GM23338 (cell line): ENCODE results near the gene GHDC. TPM values are rescaled to one million over a fixed set of nuclear protein-coding genes. Genes with fewer than 3 reads are reported as not detected.

ENCODE experiments used
- ATAC-seq: fragments of 200-7000 bp; cut with Tn5 transposase; 3 replicates; pipeline ENCODE4 v1.9.1; 2020
- DNase-seq: peaks from one replicate; pipeline ENCODE4 v3.0.0-alpha.2; 2015; ENCODE audit warnings: low spot score
- H2AFZ ChIP-seq: fragments of 200-600 bp; sonication (generic); 2 replicates; pipeline ENCODE4 v1.8.0; 2016; ENCODE audit warnings: antibody characterized with exemption, mild to moderate bottlenecking, moderate library complexity
- H3F3A ChIP-seq: fragments of 200-600 bp; sonication (generic); replicated peaks from 2 replicates; pipeline ENCODE4 v1.8.0; 2017; ENCODE audit warnings: antibody characterized with exemption, mixed run types, low read depth
- H3K27ac ChIP-seq: fragments of 200-600 bp; sonication (generic); 2 replicates; pipeline ENCODE4 v1.6.1; 2016; ENCODE audit warnings: low read depth
- H3K27me3 ChIP-seq: fragments of 200-600 bp; sonication (generic); 2 replicates; pipeline ENCODE4 v1.8.0; 2016; ENCODE audit warnings: mild to moderate bottlenecking, mixed run types, moderate library complexity; ENCODE audit not compliant: insufficient read depth
- H3K36me3 ChIP-seq: fragments of 200-600 bp; sonication (generic); 2 replicates; pipeline ENCODE4 v1.8.0; 2016; ENCODE audit warnings: mild to moderate bottlenecking; ENCODE audit not compliant: insufficient read depth
- H3K4me1 ChIP-seq: fragments of 200-600 bp; sonication (generic); 2 replicates; pipeline ENCODE4 v1.8.0; 2016; ENCODE audit warnings: mild to moderate bottlenecking, moderate library complexity; ENCODE audit not compliant: insufficient read depth
- H3K4me2 ChIP-seq: fragments of 200-600 bp; sonication (generic); 2 replicates; pipeline ENCODE4 v1.7.1; 2017; ENCODE audit warnings: mixed run types
- H3K4me3 ChIP-seq: fragments of 200-600 bp; sonication (generic); 2 replicates; pipeline ENCODE4 v1.6.1; 2016; ENCODE audit warnings: mixed run types
- H3K79me2 ChIP-seq: fragments of 200-600 bp; sonication (generic); replicated peaks from 2 replicates; pipeline ENCODE4 v1.8.0; 2017; ENCODE audit warnings: mild to moderate bottlenecking; ENCODE audit not compliant: insufficient read depth
- H3K9me2 ChIP-seq: fragments of 200-600 bp; sonication (generic); 2 replicates; pipeline ENCODE4 v1.8.0; 2017; ENCODE audit not compliant: insufficient read depth
- H4K20me1 ChIP-seq: fragments of 200-600 bp; sonication (generic); replicated peaks from 2 replicates; pipeline ENCODE4 v1.8.0; 2017; ENCODE audit warnings: mild to moderate bottlenecking; ENCODE audit not compliant: insufficient read depth
- H3K27ac Mint-ChIP-seq: 2 replicates; pipeline ENCODE4 v1.8.0; 2020; ENCODE audit warnings: inconsistent platforms, mild to moderate bottlenecking, moderate library complexity, mixed read lengths
- H3K27me3 Mint-ChIP-seq: 3 replicates; pipeline ENCODE4 v1.8.0; 2022; ENCODE audit warnings: low read depth, mild to moderate bottlenecking, moderate library complexity, mixed read lengths, inconsistent platforms; ENCODE audit not compliant: insufficient read depth, poor library complexity
- H3K36me3 Mint-ChIP-seq: 3 replicates; pipeline ENCODE4 v1.8.0; 2021; ENCODE audit warnings: low read depth, mild to moderate bottlenecking, inconsistent platforms, moderate library complexity, mixed read lengths
- H3K4me1 Mint-ChIP-seq: 3 replicates; pipeline ENCODE4 v1.8.0; 2020; ENCODE audit warnings: mild to moderate bottlenecking, inconsistent platforms, mixed read lengths
- H3K4me3 Mint-ChIP-seq: 3 replicates; pipeline ENCODE4 v1.8.0; 2021; ENCODE audit warnings: moderate library complexity, mild to moderate bottlenecking, inconsistent platforms, mixed read lengths
- H3K9me3 Mint-ChIP-seq: 3 replicates; pipeline ENCODE4 v1.8.0; 2020; ENCODE audit warnings: moderate library complexity, mild to moderate bottlenecking, inconsistent platforms, mixed read lengths
- CREB1 ChIP-seq: fragments of 250-450 bp; sonication (Bioruptor Pico); IDR thresholded peaks from 2 replicates; pipeline ENCODE4 v1.5.0; 2020; ENCODE audit warnings: low read depth, mild to moderate bottlenecking, moderate library complexity
- CTCF ChIP-seq, 2 experiments: fragments of 200-600 bp in 1 of 2; sonication (generic) in 1 of 2; conservative IDR thresholded peaks; 2 replicates each; pipeline versions ENCODE4 v1.5.1 to v1.6.1; 2016 to 2017; ENCODE audit warnings: antibody characterized with exemption in 2 of 2, low read depth in 2 of 2, mild to moderate bottlenecking in 2 of 2, moderate library complexity in 1 of 2
- EZH2 ChIP-seq: fragments of 200-600 bp; sonication (generic); IDR thresholded peaks from one replicate; pipeline ENCODE4 v1.8.0; 2017; ENCODE audit warnings: antibody characterized with exemption, mild to moderate bottlenecking, low read depth; ENCODE audit not compliant: unreplicated experiment
- EZH2phosphoT487 ChIP-seq: fragments of 200-600 bp; sonication (generic); IDR thresholded peaks from one replicate; pipeline ENCODE4 v1.8.1; 2018; ENCODE audit warnings: antibody characterized with exemption; ENCODE audit not compliant: unreplicated experiment
- JUNB ChIP-seq: IDR thresholded peaks from one replicate; pipeline ENCODE4 v1.6.1; 2016; ENCODE audit warnings: antibody characterized with exemption; ENCODE audit not compliant: unreplicated experiment
- NANOG ChIP-seq: IDR thresholded peaks from 2 replicates; pipeline ENCODE4 v1.6.1; 2016; ENCODE audit warnings: antibody characterized with exemption, borderline replicate concordance
- POLR2AphosphoS5 ChIP-seq: IDR thresholded peaks from 2 replicates; pipeline ENCODE4 v1.6.1; 2016; ENCODE audit warnings: antibody characterized with exemption, low read depth
- STAT1 ChIP-seq: IDR thresholded peaks from one replicate; pipeline ENCODE4 v1.6.1; 2016; ENCODE audit warnings: antibody characterized with exemption; ENCODE audit not compliant: unreplicated experiment
- ZNF114 ChIP-seq: fragments of 250-450 bp; sonication (Bioruptor Pico); IDR thresholded peaks from 2 replicates; pipeline ENCODE4 v1.5.0; 2020; ENCODE audit warnings: mild to moderate bottlenecking, moderate library complexity
- ZNF331 ChIP-seq: fragments of 250-450 bp; sonication (Bioruptor Pico); IDR thresholded peaks from 2 replicates; pipeline ENCODE4 v1.5.0; 2020; ENCODE audit warnings: low read depth, mild to moderate bottlenecking, moderate library complexity
- ZNF462 ChIP-seq: fragments of 250-450 bp; sonication (Bioruptor Pico); IDR thresholded peaks from 2 replicates; pipeline ENCODE4 v1.5.0; 2020; ENCODE audit warnings: mild to moderate bottlenecking, moderate library complexity
- polyA plus RNA-seq: library from polyadenylated mRNA; unstranded; fragments of >200 nt; fragmentation: Nextera tagmentation; extraction: Ambion mirVana; gene quantifications from 2 replicates; pipeline ENCODE4 v1.2.1, GENCODE V29; 2016
- total RNA-seq: library from RNA; depleted of rRNA; stranded (reverse); fragments of >200 nt; shearing (Covaris generic); gene quantifications from 2 replicates; pipeline ENCODE4 v1.2.3, GENCODE V29; 2014
- TF ChIP-seq, protein P1 (sequence below): IDR thresholded peaks from 2 replicates; pipeline ENCODE4 v1.6.1; 2016; ENCODE audit warnings: antibody characterized with exemption
- TF ChIP-seq, protein P2 (sequence below): IDR thresholded peaks from one replicate; pipeline ENCODE4 v1.6.1; 2018; ENCODE audit warnings: antibody characterized with exemption; ENCODE audit not compliant: unreplicated experiment

The GHDC gene
- total and polyA plus RNA-seq, 2 experiments from 2014 or later = 4.0 to 13.8 TPM

DNA sequence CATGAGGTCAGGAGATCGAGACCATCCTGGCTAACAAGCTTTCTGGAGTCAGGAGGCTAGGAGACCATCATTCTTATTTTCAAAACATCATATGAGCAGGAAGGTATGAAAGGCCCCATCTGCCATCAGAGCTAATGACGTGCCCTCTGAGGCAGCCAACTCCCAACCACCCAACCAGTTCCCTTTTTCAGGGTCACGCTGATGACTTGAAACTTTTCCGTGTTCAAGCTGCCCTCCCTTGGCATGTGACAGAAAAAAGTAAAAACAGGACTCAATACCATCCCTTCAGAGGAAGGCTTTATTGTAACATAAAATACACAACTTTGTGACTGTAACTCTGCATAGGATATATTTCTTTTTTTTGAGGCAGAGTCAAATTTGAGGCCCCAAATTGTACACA, 4.6 kb upstream of the GHDC start:
- Mint-ChIP-seq H3K27ac (peak overlapping the region; percentile 32; the same call in 1 of the 2 replicates), H3K4me3 (no peak overlapping the region), H3K27me3 (peaks cover 8% of the 10 kb centered on the region), H3K9me3 (no peaks in the 10 kb centered on the region), H3K36me3 (peaks cover 15% of the 10 kb centered on the region; the same call in 1 of the 3 replicates), H3K4me1 (peaks cover 6% of the 10 kb centered on the region)
- Histone ChIP-seq H3K27me3 (no peaks in the 10 kb centered on the region), H3F3A (0 out of 2 replicates have a peak, but pooled peaks cover 7% of the 10 kb centered on the region), H3K27ac (0 out of 2 replicates have a peak overlapping the region, but pooled peaks have one; percentile 65), H3K4me2 (no peak overlapping the region), H3K79me2 (no peaks in the 10 kb centered on the region), H3K36me3 (no peaks in the 10 kb centered on the region), H4K20me1 (no peaks in the 10 kb centered on the region), H2AFZ (no peak overlapping the region), H3K4me3 (no peak overlapping the region), H3K9me2 (no peaks in the 10 kb centered on the region), H3K4me1 (peaks cover 1% of the 10 kb centered on the region)
- TF ChIP-seq POLR2AphosphoS5 = no peak
- TF ChIP-seq, protein P1, sequence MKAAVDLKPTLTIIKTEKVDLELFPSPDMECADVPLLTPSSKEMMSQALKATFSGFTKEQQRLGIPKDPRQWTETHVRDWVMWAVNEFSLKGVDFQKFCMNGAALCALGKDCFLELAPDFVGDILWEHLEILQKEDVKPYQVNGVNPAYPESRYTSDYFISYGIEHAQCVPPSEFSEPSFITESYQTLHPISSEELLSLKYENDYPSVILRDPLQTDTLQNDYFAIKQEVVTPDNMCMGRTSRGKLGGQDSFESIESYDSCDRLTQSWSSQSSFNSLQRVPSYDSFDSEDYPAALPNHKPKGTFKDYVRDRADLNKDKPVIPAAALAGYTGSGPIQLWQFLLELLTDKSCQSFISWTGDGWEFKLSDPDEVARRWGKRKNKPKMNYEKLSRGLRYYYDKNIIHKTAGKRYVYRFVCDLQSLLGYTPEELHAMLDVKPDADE = no peak
- no peak for TF ChIP-seq CREB1 (CRISPR knock-in tag)
- no peak for TF ChIP-seq EZH2phosphoT487
- no peak for TF ChIP-seq ZNF331 (CRISPR knock-in tag)
- no peak for TF ChIP-seq NANOG
- TF ChIP-seq, protein P2, sequence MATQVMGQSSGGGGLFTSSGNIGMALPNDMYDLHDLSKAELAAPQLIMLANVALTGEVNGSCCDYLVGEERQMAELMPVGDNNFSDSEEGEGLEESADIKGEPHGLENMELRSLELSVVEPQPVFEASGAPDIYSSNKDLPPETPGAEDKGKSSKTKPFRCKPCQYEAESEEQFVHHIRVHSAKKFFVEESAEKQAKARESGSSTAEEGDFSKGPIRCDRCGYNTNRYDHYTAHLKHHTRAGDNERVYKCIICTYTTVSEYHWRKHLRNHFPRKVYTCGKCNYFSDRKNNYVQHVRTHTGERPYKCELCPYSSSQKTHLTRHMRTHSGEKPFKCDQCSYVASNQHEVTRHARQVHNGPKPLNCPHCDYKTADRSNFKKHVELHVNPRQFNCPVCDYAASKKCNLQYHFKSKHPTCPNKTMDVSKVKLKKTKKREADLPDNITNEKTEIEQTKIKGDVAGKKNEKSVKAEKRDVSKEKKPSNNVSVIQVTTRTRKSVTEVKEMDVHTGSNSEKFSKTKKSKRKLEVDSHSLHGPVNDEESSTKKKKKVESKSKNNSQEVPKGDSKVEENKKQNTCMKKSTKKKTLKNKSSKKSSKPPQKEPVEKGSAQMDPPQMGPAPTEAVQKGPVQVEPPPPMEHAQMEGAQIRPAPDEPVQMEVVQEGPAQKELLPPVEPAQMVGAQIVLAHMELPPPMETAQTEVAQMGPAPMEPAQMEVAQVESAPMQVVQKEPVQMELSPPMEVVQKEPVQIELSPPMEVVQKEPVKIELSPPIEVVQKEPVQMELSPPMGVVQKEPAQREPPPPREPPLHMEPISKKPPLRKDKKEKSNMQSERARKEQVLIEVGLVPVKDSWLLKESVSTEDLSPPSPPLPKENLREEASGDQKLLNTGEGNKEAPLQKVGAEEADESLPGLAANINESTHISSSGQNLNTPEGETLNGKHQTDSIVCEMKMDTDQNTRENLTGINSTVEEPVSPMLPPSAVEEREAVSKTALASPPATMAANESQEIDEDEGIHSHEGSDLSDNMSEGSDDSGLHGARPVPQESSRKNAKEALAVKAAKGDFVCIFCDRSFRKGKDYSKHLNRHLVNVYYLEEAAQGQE = no peak
- TF ChIP-seq EZH2 = no peak
- TF ChIP-seq JUNB = no peak
- no peak for TF ChIP-seq ZNF114 (CRISPR knock-in tag)
- TF ChIP-seq CTCF (conservative IDR thresholded peaks at IDR 0.05; ENCODE audit: low read depth in 2 of 2) = no peak
- TF ChIP-seq STAT1 = no peak
- TF ChIP-seq ZNF462 (CRISPR knock-in tag) = no peak
- ATAC-seq (no peak), DNase-seq (no peak)
